BE2C (cell line): ENCODE data around the gene SLC22A16.

Source experiments
- DNase-seq: peaks from one replicate; pipeline ENCODE4 v3.0.0-alpha.2; 2020
- H3K27me3 ChIP-seq: fragments of 250-450 bp; sonication (Bioruptor Pico); 2 replicates; pipeline ENCODE4 v1.5.1; 2020; ENCODE audit warnings: mild to moderate bottlenecking
- H3K36me3 ChIP-seq: fragments of 250-450 bp; sonication (Bioruptor Pico); 2 replicates; pipeline ENCODE4 v1.5.1; 2020; ENCODE audit warnings: mild to moderate bottlenecking
- H3K4me1 ChIP-seq: fragments of 250-450 bp; sonication (Bioruptor Pico); 2 replicates; pipeline ENCODE4 v1.5.1; 2020
- H3K4me3 ChIP-seq: 2 replicates; pipeline ENCODE4 v1.5.1; 2011; ENCODE audit warnings: low read depth, low read length
- H3K9me3 ChIP-seq: fragments of 250-450 bp; sonication (Bioruptor Pico); 2 replicates; pipeline ENCODE4 v1.5.1; 2020
- CTCF ChIP-seq: IDR thresholded peaks from 2 replicates; pipeline ENCODE4 v1.5.1; 2012; ENCODE audit warnings: mild to moderate bottlenecking, low read depth, low read length

The SLC22A16 gene

GRCh38 chr6:110485491-110485890, 9.1 kb upstream of the SLC22A16 start:
- TF ChIP-seq CTCF = no peak
- Histone ChIP-seq H3K4me3 (no peak overlapping the region), H3K36me3 (no peaks in the 10 kb centered on the region), H3K9me3 (no peaks in the 10 kb centered on the region), H3K27me3 (no peaks in the 10 kb centered on the region), H3K4me1 (no peaks in the 10 kb centered on the region)
- no peak for DNase-seq

DNA sequence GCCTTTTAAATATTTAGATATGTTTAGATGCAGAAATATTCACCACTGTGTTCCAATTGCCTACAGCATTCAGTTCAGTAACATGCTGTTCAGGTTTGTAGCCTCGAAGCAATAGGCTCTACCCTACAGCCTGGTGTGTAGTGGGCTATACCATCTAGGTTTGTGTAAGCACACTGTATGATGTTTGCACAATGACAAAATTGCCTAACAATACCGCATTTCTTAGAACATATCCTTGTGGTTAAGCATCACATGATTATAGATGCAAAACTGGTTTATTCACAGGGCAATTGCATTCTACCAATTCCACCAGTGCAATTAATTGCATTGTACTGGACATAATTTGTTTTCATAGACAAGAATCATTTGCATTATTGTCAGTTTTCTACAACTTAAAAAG, 7.9 kb upstream of the SLC22A16 start:
- Histone ChIP-seq H3K4me1 (no peaks in the 10 kb centered on the region), H3K27me3 (no peaks in the 10 kb centered on the region), H3K4me3 (no peak overlapping the region), H3K36me3 (no peaks in the 10 kb centered on the region), H3K9me3 (no peaks in the 10 kb centered on the region)
- no peak for TF ChIP-seq CTCF
- no peak for DNase-seq

- no peaks in the 10 kb centered on the region for H3K9me3 ChIP-seq
- no peaks in the 10 kb centered on the region for H3K36me3 ChIP-seq
- DNase-seq = no peak
- H3K4me1 ChIP-seq = no peaks in the 10 kb centered on the region
- H3K27me3 ChIP-seq = no peaks in the 10 kb centered on the region
- H3K4me3 ChIP-seq = no peak overlapping the region
- no peak for TF ChIP-seq CTCF
Observed at GRCh38 chr6:110482774-110483400, 6.5 kb upstream of the SLC22A16 start.

- Histone ChIP-seq H3K4me1 (no peaks in the 10 kb centered on the region), H3K4me3 (no peak overlapping the region), H3K27me3 (peaks cover 1% of the 10 kb centered on the region), H3K36me3 (no peaks in the 10 kb centered on the region), H3K9me3 (no peaks in the 10 kb centered on the region)
- no peak for DNase-seq
- TF ChIP-seq CTCF = no peak
Observed at GRCh38 chr6:110481081-110481480, 4.7 kb upstream of the SLC22A16 start.

DNA sequence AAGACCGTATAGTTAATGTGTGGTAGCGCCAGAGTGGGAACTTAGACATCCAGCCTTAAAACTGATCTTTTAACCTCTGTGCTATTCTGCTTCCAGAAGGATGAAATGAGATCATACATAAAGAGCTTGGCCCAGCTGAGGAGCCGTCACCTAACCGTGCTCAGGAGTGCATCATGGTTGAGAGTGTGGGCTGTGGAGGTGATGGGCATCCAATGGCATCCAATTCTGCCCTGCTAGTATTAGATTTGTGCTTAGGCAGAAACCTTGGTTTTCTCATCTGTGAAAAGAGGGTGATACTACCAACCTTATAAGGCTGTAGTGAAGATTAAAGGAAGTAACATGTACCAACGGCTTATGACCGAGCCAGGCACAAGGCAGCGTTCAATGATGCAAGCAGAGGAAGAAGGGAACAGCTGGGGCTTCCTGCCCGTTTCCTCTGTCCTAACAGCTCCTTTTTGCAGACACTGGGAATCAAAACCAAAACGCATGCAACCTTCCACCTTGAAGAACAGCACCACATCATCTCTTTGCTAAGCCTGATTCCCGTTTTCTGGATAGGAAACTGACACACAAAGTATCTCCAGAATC, 1.3 kb downstream of the SLC22A16 start:
- Histone ChIP-seq H3K36me3 (no peaks in the 10 kb centered on the region), H3K9me3 (no peaks in the 10 kb centered on the region), H3K27me3 (peaks cover 10% of the 10 kb centered on the region), H3K4me3 (no peak overlapping the region), H3K4me1 (no peaks in the 10 kb centered on the region)
- TF ChIP-seq CTCF = no peak
- no peak for DNase-seq

DNA sequence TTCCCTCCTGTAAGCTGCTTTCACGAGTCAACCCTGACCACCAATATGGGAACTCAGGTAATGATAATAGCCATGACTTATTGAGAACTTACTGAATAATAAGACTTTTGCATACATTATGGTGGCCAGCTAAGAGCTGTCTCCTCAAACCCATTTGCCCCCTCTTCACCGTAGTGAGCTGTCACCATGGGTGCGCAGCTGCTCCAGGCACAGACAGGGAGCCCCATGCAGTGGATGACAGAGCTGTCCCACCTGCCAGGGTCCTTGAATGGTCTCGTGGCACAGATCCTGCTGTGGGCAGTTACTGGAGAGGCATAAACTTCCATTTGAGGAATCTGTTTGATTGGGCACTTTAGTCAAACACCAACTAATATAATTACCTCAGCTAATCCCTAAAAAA, 1.9 kb downstream of the SLC22A16 start:
- no peaks in the 10 kb centered on the region for H3K4me1 ChIP-seq
- no peak for TF ChIP-seq CTCF
- DNase-seq = no peak
- peaks cover 10% of the 10 kb centered on the region for H3K27me3 ChIP-seq
- no peak overlapping the region for H3K4me3 ChIP-seq
- H3K36me3 ChIP-seq = no peaks in the 10 kb centered on the region
- H3K9me3 ChIP-seq = no peaks in the 10 kb centered on the region
